Upper lobe of right lung (tissue), 1 donor: Measurements from ENCODE around the gene PRICKLE4. TPM values are rescaled to one million over a fixed set of nuclear protein-coding genes. Genes with fewer than 3 reads are reported as not detected.

Source experiments
- ATAC-seq: fragments of 200-7000 bp; cut with Tn5 transposase; one replicate; pipeline ENCODE4 v1.9.1; 2020; ENCODE audit warnings: mild to moderate bottlenecking, moderate library complexity
- DNase-seq: peaks from one replicate; pipeline ENCODE4 v3.0.0-alpha.2; 2020
- H3K27ac ChIP-seq: fragments of 200-600 bp; one replicate; pipeline ENCODE4 v1.8.0; 2022
- H3K27me3 ChIP-seq: fragments of 200-600 bp; one replicate; pipeline ENCODE4 v1.8.0; 2022; ENCODE audit warnings: mild to moderate bottlenecking
- H3K36me3 ChIP-seq: fragments of 200-600 bp; one replicate; pipeline ENCODE4 v1.8.0; 2022
- H3K4me1 ChIP-seq: fragments of 200-600 bp; one replicate; pipeline ENCODE4 v1.8.0; 2022
- H3K4me3 ChIP-seq: fragments of 200-600 bp; one replicate; pipeline ENCODE4 v1.8.0; 2022; ENCODE audit warnings: mild to moderate bottlenecking
- H3K9me3 ChIP-seq: fragments of 200-600 bp; one replicate; pipeline ENCODE4 v1.8.0; 2022
- intact Hi-C: fragments of 100-400 bp; cut with DNase I; formaldehyde crosslinking; loops from one replicate; pipeline ENCODE4 v1.11.0; 2022
- total RNA-seq: library from RNA; stranded (reverse); fragmentation: NEBNext Ultra II Directional; extraction: Animal tissue kit (Norgen Biotek cat#: 25700); gene quantifications from one replicate; pipeline ENCODE4 v1.2.1, GENCODE V29; 2021
- TF ChIP-seq, protein P1 (sequence below): fragments of 200-600 bp; IDR thresholded peaks from one replicate; pipeline ENCODE4 v1.8.0; 2022; ENCODE audit warnings: antibody characterized with exemption
- donor health status: DM: no; HTN: yes; CAD: no; lungs with severe emphysema.

PRICKLE4 gene
- total RNA-seq, 1 donor from 2014 or later = 14.2 TPM

DNA sequence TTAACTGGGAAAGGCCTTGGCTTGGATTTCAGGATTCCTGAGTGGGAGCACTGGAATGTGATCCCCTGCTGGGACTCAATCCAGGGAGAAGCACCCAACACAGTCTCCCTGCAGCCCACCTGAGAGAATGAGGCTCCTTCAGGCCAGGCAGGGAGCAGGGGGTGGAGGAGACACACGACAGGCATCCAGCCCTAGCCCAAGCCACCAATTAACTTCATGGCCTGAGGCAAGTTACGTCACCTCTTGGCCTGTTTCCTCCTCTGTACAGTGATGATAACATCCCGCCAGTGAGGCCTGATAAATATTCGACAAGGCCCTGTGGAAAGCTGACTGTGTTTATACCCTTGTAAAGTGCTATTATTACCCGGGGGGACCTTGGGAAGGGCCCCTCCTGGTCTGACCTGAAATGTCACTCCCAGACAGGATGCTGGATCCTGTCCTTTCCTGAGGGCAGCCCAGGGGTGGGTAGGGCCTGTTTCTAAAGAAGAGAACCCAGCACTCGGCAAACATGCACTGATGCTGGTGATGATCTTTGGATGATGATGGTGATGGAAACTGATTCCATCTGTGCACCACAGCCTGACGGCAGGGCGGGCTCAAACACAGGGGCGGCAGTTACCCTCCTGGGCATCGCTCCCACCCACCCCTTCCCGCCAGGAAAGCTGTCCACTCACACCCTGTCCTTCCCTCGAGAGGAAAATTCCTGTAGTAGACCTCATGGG lies 13.3 kb upstream of the PRICKLE4 start:
- peak; percentile 64 for DNase-seq
- H3K4me3 ChIP-seq = no peak overlapping the region
- no peaks in the 10 kb centered on the region for H3K27me3 ChIP-seq
- H3K9me3 ChIP-seq = no peaks in the 10 kb centered on the region
- ATAC-seq = peak; percentile 65
- H3K4me1 ChIP-seq = peaks cover 31% of the 10 kb centered on the region
- TF ChIP-seq, protein P1, sequence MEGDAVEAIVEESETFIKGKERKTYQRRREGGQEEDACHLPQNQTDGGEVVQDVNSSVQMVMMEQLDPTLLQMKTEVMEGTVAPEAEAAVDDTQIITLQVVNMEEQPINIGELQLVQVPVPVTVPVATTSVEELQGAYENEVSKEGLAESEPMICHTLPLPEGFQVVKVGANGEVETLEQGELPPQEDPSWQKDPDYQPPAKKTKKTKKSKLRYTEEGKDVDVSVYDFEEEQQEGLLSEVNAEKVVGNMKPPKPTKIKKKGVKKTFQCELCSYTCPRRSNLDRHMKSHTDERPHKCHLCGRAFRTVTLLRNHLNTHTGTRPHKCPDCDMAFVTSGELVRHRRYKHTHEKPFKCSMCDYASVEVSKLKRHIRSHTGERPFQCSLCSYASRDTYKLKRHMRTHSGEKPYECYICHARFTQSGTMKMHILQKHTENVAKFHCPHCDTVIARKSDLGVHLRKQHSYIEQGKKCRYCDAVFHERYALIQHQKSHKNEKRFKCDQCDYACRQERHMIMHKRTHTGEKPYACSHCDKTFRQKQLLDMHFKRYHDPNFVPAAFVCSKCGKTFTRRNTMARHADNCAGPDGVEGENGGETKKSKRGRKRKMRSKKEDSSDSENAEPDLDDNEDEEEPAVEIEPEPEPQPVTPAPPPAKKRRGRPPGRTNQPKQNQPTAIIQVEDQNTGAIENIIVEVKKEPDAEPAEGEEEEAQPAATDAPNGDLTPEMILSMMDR = no peak
- intact Hi-C loops = no loop called here
- peaks cover 21% of the 10 kb centered on the region for H3K36me3 ChIP-seq
- peak overlapping the region; percentile 73 for H3K27ac ChIP-seq

DNA sequence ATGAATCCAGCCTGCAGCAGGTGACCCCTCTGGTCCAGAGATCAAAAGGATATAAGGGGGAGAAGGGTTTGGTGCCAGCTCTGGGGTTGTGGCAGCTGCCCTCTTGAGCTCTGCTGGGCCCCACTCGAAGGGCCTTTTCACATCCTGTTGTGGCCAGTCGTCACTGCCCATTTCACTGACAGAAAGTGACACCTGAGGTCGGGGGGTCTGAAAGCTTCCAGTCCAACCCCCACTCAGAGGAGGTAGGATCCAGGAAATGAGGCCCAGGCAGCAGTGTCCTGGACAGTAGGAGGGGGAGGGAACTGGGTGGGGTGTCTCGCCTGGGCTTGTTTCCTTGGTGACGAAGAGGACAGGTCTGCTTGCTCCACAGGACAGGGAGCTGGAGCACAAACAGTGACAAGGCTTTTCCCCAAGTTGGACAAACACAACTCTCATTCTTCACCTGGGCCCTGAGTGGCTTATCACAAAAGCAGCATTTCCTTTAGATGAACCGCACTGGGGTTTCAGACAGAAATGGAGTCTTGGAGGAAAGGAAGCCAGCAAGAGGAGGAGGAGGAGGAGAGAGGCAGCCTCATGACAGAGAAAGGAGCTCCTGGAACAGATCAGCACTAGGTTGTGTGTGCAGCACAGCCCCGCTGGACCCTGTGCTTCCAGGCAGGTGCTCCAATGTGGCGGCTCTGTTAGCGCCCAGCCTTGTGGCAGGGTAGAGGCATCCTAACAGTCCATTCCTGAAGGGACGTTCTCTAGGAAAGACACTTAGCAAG lies 11.9 kb upstream of the PRICKLE4 start:
- ATAC-seq (peak; percentile 75), DNase-seq (peak; percentile 68)
- intact Hi-C loops = no loop called here
- Histone ChIP-seq H3K4me3 (no peak overlapping the region), H3K27ac (peak overlapping the region; percentile 73), H3K9me3 (no peaks in the 10 kb centered on the region), H3K4me1 (peaks cover 31% of the 10 kb centered on the region), H3K27me3 (no peaks in the 10 kb centered on the region), H3K36me3 (peaks cover 34% of the 10 kb centered on the region)
- TF ChIP-seq, protein P1 = no peak

DNA sequence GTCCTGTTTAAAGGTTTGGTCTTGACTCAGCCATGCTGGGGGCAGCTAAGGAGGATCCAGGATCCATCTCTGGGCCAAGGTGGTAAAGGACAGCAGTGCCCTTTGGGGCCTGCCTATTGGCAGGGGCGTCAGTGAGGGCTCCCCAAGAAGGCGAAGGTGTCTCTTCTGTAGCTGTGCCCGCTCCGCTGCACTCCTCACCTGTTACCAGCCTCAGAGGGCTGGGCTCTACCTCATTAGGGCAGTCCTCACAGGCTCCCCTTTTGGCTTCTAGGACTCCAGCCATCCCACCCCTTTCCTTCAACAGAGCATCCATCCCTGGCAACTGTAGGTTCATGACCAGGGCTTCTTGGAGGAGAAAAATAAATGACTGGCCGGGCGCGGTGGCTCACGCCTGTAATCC lies 11.2 kb upstream of the PRICKLE4 start:
- no peaks in the 10 kb centered on the region for H3K9me3 ChIP-seq
- H3K36me3 ChIP-seq = peaks cover 39% of the 10 kb centered on the region
- TF ChIP-seq, protein P1 = no peak
- no peak for ATAC-seq
- H3K4me3 ChIP-seq = no peak overlapping the region
- H3K4me1 ChIP-seq = peaks cover 31% of the 10 kb centered on the region
- no peaks in the 10 kb centered on the region for H3K27me3 ChIP-seq
- intact Hi-C loops = no loop called here
- DNase-seq = peak; percentile 45
- peak overlapping the region; percentile 73 for H3K27ac ChIP-seq

DNA sequence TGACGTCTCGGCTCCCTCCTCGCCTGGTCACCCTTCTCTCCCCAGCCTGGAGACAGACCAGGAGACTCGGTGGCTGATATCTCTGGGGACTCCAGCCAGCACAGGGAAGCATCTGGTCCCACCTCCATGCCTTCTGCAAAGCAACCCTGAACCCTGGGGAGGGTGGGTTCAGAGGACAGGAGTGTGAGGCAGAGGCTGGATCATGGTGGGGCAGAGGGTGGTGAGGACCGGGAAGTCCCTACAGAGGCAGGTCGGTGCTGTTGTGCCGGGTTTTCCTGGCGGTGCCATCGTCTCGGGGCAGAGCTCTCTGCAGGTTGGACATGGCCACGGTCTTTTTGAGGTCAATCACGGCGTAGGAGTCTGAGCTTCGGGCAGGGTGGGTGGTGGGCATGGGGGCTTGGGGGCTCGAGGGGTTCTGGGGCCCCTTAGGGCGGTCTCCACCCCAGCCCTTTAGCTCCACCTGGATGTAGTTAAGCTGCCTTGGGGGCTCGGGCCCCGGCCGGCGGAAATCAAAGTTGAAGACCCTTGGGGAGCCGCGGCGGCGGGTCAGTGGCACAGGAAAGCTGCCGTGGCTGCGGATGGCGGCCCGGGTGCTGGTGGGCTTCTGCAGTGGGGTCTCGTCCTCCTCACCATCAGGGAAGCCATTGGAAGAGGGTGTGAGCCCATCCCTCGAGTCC lies 10.1 kb upstream of the PRICKLE4 start:
- Histone ChIP-seq H3K4me1 (peaks cover 31% of the 10 kb centered on the region), H3K36me3 (peaks cover 50% of the 10 kb centered on the region), H3K27me3 (no peaks in the 10 kb centered on the region), H3K27ac (no peak overlapping the region), H3K9me3 (no peaks in the 10 kb centered on the region), H3K4me3 (no peak overlapping the region)
- TF ChIP-seq, protein P1 = no peak
- ATAC-seq (no peak), DNase-seq (peak; percentile 58)
- intact Hi-C loops = no loop called here

DNA sequence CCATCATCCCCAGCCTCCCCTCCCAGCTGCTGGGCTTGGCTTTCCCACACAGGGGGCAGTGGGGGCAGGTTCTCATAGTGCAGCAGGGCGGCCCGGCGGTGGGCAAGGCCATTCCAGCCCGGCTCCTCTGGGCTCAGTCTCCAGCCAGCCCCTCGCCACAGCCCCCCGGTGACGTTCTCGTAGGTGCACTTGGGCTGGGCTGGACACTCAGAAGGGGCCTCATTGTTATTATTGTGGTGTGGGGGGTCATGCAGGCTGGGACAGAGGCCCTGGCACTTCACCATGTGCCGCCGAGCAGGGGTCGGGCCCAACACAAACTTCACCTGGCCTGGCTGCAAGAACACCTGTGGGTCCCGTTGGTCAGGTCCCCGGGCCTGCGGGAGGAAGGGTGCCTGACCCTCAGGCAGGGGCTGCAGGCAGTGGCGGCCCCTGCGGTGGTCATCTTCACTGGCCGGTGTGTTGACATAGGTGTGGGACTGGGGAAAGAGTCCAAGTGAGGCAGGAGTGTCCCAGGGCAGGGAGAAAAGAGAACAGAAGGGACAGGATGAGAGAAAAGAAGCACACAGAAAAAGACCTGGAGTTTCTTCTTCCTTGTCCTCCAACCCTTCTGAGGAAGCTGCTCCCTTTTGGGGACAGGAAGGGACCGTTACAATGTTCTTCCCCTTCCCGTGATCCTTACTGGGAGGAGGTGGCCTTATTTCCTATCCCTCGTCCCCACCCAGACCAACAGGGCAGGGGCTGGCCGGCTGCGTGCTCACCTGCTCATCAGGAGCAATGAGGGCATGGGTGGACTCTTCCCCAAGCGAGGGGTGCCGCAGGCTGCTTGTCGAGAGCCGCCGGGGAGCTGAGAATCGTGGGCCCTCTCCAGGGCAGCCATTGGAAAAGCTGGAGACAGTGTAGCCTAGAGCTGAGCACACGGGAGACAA lies 9.3 kb upstream of the PRICKLE4 start:
- H3K4me3 ChIP-seq = no peak overlapping the region
- H3K4me1 ChIP-seq = peaks cover 28% of the 10 kb centered on the region
- ATAC-seq = no peak
- H3K9me3 ChIP-seq = no peaks in the 10 kb centered on the region
- peaks cover 56% of the 10 kb centered on the region for H3K36me3 ChIP-seq
- no peaks in the 10 kb centered on the region for H3K27me3 ChIP-seq
- DNase-seq = peak; percentile 59
- TF ChIP-seq, protein P1 = no peak
- intact Hi-C loops = no loop called here
- H3K27ac ChIP-seq = no peak overlapping the region
